HG03378 (cell line): ENCODE measurements around the gene FAM118A.
"Not testable (repeated sequence)": the region's sequence is repeated elsewhere in the genome, so short reads cannot be mapped to it uniquely, and the experiment has no call there.

ENCODE experiments used
- ATAC-seq: cut with Tn5 transposase; IDR thresholded peaks from one replicate; pipeline ENCODE4 v1.9.1; 2021; ENCODE audit warnings: mild to moderate bottlenecking, moderate library complexity; ENCODE audit not compliant: unreplicated experiment

The FAM118A gene

DNA sequence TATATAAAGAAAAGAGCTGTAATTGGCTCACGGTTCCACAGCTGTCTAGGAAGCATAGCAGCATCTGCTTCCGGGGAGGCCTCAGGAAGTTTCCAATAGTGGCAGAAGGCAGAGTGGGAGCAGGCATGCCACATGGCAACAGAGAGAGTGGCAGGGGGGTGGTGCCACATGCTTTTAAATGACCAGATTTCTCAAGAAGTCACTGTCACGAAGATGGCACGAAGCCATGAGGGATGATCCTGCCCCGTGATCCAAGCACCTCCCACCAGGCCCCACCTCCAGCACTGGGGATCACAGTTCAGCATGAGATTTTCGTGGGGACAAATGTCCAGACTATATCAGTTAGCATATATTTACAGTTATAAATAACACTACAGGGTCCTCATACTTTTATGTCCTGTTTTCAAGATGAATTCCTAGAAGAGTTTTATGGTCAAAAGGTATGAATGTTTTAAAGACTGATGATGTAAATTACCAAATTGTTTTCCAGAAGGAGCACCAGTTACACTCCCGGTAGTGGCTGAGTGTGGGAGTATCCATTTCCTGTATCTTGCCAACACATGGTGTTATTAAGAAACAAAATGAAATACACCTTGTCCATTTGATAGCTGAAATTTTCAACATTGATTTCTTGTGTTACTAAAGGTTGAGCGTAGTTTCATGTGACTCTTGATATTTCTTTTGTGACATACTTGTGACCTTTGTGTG is 19.2 kb downstream of the FAM118A start:
- no peak for ATAC-seq

- ATAC-seq: no peak
These were observed 19.8 kb downstream of the FAM118A start for GRCh38 chr22:45329530-45329936.

DNA sequence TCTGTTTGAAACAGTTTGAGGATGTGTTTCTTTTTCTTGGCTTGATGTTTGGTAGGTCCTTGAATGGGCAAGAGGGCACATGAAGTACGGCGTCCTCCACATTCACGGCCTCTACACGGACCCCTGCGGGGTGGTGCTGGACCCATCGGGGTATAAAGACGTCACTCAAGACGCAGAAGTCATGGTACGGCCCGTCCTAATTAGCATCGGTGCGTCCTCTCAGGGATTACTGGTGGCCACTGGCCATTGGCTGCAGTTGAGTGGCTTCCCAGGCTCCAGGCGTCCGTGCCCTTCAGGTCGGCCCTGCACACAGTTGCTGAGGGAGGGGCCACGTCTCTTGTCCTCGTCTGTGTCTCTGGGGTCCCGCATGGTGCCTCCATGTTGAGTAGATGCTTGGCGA is 20.8 kb downstream of the FAM118A start:
- no peak for ATAC-seq

DNA sequence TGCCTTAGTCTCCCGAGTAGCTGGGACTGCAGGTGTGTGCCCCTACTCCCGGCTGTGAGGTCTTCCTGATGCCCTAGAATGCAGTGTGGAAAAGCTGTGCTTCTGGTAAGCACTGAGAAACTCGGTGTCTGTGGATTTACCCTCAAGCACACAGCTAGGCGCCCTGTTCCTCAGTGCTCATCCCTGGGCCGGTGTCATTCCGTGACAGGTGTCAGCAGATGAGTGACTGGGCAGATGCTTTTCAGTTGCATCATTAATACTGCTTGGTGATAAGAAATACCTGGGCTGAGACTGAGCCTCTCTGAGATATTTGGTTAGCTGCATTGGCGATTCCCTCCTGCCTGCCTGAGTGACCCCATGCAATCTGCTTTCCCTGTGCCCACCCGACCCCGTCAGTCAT is 21.8 kb downstream of the FAM118A start:
- no peak for ATAC-seq

DNA sequence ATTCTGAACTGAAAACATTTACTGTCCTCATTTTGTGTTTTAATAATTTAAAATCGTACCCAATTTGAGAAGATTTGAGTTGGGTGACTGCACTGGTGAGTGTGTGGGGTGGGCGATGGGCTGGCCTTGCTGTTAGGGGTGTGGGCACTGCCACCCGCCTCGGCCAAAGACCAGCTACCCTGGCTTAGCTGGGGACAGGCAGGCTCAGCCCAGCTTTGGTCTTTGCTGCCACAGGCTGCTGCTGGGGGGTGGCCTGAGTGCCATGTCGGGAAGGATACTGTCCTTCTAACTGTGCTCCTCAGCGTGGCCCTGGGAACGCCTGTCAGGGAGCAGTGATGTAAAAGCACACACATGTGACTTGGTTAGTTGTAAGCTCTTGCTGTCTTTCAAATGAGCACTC is 22.3 kb downstream of the FAM118A start:
- ATAC-seq: no peak

GRCh38 chr22:45334068-45334467 is 24.3 kb downstream of the FAM118A start:
- no peak for ATAC-seq

GRCh38 chr22:45334528-45334927 is 24.8 kb downstream of the FAM118A start:
- no peak for ATAC-seq

GRCh38 chr22:45335021-45335818 is 25.5 kb downstream of the FAM118A start:
- no peak for ATAC-seq

DNA sequence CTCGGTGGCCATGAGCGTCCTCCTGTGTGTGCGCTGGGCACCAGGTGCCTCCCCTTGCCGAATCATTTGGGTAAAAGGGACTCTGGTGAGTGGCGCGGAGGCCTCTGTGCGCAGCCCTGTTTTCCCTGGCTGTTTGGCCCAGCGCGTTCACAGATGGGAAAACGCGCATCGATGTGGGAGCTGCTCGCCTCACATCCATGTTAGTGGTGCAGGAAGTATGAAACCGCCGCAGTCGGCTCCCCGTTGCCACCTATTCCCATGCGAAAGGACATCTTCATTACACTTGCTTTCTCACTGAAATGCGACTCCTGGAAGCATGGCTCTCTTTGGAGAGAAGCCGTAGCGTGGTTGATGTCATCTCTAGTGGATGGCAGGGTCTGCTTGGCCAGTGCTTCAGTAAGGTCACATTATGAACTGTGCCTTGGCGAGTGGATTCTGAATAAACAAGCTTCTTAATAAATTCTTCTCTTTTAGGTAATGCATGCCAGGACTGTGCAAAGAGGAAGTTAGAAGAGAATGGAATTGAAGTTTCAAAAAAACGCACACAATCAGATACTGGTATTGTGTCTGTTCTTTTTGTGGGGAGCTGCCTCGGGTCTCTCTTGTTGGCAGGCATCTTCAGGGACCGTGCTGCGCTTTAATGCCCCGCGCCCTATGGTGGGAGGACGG is 26.3 kb downstream of the FAM118A start:
- no peak for ATAC-seq

GRCh38 chr22:45336971-45337431 is 27.3 kb downstream of the FAM118A start:
- ATAC-seq: no peak

DNA sequence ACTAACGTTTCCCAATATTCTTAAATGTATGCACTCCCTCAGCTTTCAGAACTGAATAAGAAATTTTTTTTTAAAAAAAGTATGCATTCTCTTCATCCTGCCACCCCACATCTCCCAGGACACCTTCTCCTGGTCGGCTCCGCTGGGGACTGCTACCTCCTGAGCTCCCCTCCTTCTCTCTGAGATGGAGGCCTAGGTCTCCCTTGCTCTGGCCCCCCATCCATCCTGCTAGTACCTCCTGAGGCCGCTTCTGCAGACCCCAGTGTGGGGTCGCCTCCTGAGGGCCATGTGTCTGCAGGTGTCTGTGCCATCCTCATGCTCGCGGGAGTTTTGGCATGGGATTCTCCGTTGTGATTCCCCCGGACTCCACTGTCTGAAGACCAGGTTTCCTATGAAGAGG is 27.8 kb downstream of the FAM118A start:
- no peak for ATAC-seq

- ATAC-seq: no peak
These were observed 29.1 kb downstream of the FAM118A start for GRCh38 chr22:45338795-45339194.

DNA sequence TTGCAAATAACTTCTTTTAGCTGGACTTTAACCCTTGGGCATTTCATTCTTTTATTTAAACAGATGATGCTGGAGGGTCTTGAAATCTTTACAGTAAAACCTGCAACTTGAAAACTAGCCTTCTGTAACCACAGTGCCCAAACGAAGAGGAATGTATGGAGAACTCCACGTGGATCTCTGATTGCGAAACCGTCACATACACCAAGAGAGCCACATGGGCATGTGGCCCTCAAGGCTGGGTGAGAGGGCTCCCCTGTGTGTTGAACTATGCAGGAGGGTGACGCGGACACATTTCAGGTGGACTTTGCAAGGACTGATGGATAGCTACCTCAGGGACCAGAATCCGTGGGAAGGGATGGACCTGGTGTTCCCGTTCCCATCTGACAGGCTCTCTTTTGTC is 30.6 kb downstream of the FAM118A start:
- ATAC-seq: no peak

- ATAC-seq: no peak
These were observed 31.8 kb downstream of the FAM118A start for GRCh38 chr22:45341498-45341897.

- no peak for ATAC-seq
These were observed 33.4 kb downstream of the FAM118A start for GRCh38 chr22:45343143-45343542.

DNA sequence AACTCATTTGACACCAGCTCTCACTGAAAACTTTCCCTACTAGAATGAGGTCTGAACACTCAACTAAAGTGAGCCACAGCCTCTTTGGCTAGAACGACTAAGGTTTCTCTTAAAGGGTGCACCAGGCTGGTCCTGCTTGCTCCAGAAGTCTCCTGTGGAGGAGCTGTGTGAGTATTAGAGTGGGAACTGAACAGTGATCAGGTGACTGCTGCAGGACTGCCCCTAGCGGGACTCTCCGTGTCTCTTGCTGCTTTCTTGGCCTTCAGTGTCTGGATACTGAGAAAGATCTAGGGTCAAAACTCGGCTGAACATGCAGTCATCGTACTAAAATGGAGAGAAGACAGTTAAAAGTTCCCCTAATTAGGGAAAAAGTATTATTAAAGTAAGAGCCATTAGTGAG is 34.6 kb downstream of the FAM118A start:
- no peak for ATAC-seq

DNA sequence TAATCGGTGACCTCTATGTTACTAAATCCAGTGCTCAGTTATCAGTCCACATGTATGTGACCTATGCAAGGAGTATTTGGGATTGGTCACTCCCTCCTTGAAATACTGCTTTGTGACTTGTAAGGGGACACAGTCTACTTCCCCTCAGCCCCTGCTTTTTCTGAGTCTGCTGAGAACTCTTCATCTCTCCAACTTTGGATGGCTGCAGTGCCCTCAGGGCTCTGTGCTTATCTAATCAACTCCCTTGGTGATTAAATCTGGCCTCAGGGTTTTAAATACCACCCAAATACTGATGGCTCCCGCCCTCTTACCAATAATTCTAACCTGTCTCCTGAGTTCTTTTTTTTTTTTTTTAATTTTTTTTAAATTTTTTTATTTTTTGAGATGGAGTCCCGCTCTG is 40.2 kb downstream of the FAM118A start:
- ATAC-seq: no peak

DNA sequence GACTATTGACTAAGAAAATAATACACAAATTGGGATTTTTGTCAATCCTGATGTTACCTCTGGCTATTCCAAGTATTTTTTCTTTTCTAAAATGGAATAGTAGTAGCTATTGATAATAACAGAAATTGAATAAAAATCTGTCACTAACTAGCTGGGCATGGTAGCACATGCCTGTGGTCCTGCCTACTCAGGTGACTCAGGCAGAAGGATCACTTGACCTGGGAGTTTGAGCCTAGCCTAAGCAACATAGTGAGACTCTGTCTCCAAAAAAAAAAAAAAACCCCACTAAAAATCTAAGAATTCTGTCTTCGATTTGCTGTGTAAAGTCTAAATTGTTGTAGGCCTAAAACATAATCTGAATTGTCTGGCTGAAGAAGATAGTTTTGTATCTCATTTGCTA is 42.2 kb downstream of the FAM118A start:
- no peak for ATAC-seq

- not testable (repeated sequence) for ATAC-seq
These were observed 43.0 kb downstream of the FAM118A start for GRCh38 chr22:45352757-45353156.

DNA sequence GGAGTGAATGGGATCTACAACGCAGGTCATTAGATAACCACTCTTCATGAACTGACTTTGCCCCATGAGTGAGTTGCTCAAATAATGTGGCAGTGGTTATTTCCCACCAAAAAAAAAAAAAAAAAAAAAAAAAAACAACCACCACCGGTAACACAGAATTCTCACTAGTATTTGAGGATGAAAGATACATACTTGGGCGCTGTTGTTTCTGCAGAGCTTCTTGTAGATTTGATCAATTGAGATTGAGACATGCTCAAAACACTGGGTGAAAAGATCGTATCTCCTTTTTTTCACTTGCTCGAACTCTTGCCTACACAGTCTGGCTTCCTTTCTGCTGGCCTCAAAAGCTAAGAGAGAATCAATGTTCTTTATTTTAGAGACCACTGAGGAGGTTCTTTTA is 44.1 kb downstream of the FAM118A start:
- ATAC-seq: no peak

DNA sequence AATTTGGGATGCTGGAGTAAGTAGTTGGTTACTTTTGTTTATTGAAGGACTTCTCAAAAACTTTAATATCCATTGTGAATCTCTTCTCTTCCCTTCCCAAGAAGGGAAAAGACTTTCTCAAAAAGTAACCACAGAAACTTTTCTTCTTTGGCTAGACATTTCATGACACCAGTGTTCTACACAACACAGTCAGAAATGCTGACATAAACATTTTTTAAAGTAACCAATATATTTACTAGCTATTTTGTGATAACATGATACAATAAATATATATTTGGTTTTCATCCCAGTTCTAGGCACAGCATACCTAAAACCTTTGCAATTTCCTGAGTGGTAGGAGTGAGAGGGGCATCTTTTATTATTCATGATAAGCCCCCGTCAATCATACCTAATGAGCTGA is 47.8 kb downstream of the FAM118A start:
- no peak for ATAC-seq

- no peak for ATAC-seq
These were observed 48.4 kb downstream of the FAM118A start for GRCh38 chr22:45358127-45358526.
